EL (cell line): ENCODE data around the gene COL9A3.
A peak's percentile ranks its signal among the peaks of the same experiment; 100 is the strongest.

Experiments
- DNase-seq: peaks from one replicate; pipeline ENCODE4 v3.0.0-alpha.2; 2016

Gene COL9A3

DNA sequence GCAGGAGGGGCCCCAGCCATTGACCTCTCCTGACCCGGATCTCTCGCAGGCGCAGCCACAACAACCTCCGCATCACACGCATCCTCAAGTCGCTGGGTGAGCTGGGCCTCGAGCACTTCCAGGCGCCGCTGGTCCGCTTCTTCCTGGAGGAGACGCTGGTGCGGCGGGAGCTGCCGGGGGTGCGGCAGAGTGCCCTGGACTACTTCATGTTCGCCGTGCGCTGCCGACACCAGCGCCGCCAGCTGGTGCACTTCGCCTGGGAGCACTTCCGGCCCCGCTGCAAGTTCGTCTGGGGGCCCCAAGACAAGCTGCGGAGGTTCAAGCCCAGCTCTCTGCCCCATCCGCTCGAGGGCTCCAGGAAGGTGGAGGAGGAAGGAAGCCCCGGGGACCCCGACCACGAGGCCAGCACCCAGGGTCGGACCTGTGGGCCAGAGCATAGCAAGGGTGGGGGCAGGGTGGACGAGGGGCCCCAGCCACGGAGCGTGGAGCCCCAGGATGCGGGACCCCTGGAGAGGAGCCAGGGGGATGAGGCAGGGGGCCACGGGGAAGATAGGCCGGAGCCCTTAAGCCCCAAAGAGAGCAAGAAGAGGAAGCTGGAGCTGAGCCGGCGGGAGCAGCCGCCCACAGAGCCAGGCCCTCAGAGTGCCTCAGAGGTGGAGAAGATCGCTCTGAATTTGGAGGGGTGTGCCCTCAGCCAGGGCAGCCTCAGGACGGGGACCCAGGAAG lies 4.5 kb upstream of the COL9A3 start:
- no peak for DNase-seq

DNA sequence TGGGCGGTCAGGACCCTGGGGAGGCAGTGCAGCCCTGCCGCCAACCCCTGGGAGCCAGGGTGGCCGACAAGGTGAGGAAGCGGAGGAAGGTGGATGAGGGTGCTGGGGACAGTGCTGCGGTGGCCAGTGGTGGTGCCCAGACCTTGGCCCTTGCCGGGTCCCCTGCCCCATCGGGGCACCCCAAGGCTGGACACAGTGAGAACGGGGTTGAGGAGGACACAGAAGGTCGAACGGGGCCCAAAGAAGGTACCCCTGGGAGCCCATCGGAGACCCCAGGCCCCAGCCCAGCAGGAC lies 4.0 kb upstream of the COL9A3 start:
- DNase-seq = no peak

DNA sequence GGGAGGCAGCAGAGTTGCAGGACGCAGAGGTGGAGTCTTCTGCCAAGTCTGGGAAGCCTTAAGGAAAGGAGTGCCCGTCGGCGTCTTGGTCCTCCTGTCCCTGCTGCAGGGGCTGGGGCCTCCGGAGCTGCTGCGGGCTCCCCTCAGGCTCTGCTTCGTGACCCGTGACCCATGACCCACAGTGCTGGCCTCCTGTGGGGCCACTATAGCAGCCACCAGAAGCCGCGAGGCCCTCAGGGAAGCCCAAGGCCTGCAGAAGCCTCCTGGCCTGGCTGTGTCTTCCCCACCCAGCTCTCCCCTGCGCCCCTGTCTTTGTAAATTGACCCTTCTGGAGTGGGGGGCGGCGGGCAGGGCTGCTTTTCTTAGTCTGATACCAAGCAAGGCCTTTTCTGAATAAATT lies 3.3 kb upstream of the COL9A3 start:
- DNase-seq = no peak

DNA sequence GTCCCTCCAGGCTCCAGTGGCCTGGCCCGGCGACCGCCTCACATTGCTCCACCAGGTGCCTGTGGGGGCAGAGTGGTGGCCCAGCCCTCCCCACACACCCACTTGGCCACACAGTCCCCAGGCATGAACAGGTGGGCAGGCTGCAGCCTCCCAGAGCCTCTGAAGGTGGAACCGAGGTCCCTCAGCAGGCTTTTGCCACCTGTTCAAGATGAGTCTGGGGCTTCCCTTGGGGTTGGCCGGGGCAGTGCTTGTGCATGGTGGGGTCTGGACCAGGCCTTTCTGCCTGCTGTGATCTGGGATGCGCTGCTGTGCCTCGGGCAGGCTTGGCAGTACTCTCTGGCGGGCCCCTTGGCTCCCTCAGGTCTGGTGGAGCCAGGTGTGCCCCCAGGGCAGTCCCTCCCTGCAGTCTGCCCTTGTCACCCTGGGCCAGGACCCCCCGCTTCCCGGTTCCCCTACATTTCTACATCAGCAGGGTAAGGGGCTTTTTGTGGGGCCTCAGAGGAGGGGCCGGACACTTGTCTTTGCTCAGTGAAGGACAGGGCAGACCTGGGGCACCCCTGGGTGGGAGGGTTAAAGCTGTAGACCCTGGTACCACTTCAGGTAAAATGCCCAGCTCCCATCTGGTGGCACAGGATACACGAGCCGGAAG lies 2.7 kb upstream of the COL9A3 start:
- DNase-seq = no peak

DNA sequence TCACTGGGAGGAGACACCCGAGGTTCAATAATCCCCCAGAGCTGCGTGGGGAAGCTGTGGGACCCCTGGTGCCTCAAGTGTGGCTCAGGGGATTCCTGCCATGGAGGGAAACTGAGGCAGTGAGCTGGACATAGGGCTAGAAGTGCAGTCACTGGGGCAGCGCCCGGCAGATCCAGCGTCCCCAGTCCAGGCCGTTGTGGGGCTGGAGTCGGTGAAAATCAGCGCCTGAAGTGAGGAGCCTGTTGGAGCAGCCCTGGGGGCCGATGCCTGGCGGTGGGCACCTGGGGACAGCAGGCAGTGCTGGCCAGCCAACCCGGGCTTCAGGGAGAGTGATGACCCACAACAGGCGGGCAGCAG lies 2.2 kb upstream of the COL9A3 start:
- no peak for DNase-seq

DNA sequence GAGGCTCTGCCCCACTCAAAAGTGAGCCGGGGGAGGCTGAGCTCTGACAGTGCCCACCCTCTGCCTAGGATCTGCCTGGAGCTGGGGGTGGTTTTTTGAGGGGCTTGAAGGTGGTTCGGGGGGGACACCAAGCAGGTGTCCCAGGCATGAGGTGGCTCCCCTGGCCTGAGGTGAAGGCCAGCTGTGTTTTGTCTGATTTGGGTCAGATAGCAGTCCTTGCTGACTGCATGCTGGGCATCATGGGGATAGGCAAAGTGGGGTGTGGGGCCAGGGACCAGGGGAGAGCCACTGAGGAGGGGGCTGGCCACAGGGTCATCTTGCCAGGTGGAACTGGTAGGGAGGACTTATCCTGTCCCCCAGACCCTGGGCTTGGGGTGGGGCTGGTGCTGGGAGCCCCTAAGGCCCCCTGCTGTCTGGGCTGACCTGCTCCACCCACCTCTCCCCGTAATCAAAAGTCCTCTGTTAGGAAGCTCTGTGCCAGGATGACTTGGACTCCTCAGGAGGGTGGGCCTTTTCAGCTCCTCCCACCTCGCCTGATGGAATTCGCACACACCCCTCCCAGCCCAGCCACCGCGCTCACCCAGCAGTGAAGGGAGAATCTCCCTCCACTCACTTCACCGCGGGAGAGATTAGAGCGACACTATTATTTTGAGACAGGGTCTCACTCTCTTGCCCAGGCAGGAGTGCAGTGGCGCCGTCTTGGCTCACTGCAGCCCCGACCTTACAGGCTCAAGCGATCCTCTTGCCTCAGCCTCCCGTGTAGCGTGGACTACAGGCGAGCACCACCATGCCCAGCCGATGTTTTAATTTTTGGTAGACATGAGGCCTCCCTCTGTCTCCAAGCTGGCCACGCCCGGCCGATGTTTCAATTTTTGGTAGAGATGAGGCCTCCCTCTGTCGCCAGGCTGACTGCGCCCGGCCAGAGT lies 1.5 kb upstream of the COL9A3 start:
- peak; percentile 58 for DNase-seq

DNA sequence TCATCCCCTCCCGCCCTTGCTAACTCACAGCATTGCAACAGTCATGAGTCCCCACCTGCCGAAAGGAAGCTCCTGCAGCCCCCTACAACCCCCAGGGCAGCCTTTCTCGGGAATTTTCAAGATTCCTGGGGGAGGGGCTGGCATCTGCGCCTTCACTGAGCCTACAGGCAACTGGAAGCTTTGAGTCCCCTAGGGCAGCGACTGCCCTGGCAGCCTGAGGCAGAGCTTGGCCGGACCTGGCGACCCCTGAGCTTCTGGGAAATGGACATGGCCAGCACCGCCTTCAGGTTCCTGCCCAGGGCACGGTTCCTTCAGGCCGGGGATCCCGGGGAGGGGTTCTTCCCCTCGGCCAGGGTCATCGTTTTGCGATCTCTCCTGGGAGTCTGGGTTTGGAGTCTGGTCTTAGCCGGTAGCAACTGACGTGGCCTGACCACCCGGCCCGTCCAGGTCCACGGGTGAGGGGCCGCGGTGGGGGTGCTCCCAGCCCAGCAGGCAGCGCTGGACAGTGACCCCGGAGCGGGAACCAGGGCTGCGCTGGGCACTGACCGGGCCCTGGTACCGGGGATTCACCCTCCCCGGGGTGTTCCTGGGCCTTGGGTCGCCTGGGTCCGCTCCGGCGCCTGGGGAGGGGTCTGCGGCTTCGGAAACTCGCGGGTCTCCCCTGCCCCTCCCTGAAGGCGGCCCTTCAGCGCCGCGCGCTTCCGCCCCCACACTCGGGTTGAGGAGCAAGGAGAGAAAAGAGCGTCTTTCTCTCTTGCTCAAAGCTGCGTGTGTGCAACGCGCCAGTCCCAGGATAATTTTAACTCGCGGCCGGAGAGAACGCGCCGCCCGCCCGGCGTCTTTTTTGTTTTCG lies 593 bp upstream of the COL9A3 start:
- peak; percentile 34 for DNase-seq

DNA sequence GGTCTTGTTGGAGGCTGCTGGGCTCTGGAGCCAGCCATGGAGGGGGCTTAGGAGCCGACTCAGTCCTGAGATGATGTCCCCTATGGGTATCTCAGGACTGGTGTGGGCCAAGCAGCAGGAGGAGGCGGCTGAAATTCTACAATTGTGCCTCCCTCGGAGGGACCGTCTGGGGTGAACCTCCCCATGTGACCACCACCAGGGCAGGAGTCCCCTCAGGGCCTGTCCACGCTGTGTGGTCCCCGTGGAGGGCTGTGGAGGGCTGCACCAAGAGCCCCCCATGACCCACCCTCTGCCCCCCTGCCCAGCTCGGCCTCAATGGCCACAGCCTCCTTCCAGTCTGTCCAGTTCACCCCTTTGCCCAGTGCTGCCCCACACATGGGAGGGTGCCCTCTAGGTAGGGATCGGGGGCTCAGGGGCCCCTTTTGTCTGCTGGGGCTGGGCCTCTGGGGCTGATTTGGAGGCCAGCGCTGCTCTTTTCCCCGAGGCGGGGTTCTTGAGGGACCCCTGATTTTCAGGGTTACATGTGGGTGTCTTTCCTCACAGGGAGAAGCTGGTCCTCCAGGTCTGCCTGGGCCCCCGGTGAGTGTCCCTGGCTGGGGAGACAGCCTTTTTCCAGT lies 1.2 kb downstream of the COL9A3 start:
- DNase-seq = no peak

DNA sequence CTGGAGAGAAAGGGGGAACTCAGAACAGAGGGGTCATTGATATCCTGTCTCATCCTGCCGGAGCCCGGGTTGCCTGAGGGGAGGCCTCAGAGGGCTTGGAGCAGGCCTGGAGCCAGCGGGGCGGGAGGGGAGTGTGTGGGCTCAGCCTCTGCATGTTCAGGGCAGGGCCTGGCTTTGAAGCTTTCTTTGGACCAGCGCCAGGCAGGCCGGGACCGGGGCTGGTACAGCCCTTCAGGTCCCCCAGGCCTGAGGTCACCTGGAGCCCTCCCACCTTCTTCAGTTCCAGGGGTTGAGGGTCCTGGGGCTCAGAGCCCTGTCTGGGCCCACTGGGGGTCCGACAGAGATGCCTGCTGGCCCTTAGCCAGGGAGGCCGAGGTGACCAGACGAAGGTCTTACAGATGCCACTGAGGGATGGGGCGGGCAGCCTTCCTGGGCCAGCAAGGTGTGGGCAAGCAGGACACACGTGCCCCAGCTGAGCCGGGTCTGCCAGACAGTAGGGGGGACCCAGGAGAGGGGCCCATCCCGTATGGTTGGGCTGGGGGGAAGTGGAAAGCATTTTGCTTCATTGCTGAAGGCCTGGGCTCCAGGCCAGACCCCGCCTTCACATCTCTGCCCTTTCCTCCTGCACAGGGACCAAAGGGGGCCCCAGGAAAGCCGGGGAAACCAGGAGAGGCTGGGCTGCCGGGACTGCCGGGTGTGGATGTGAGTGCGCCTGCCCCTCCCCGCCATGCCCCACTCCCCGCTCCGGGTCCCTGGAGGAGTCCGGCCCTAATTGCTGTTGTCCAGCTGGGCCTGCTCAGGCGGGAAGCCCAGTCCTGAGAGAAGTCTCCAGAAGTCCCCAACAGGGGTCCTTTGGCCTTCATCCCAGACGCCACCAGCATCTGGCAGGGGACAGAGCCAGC lies 2.0 kb downstream of the COL9A3 start:
- peak; percentile 61 for DNase-seq

DNA sequence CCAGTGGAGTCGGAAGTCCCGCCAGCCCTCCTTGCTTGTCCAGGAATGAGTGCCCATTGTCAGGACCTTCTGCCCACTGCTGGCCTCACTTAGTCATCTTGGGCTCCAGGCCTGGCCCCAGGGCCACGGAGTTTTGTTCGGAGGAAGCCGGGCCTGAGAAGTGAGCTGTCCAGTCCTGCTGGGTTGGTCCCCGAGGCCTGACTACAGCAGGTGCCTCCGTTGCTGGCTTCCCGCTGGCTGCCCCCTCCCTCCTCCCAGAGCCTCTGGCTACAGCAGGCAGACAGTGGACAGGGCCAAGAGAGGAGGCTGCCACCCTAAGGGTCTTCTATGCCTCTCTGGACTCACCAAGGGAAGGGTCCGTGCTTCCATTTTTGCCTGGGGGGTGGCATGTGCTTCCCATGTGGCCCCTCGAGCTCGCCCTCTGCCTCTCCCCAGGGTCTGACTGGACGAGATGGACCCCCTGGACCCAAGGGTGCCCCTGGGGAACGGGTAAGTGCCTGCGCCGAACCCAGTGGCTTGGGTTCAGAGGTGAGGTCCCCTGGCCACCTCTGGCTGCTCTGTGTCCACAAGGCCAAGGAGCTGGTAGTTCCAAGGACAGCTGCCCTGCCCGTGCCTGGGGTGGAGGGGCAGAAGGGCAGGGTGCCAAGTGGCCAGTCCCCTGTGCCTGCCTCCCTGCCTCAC lies 2.8 kb downstream of the COL9A3 start:
- DNase-seq = peak; percentile 76

DNA sequence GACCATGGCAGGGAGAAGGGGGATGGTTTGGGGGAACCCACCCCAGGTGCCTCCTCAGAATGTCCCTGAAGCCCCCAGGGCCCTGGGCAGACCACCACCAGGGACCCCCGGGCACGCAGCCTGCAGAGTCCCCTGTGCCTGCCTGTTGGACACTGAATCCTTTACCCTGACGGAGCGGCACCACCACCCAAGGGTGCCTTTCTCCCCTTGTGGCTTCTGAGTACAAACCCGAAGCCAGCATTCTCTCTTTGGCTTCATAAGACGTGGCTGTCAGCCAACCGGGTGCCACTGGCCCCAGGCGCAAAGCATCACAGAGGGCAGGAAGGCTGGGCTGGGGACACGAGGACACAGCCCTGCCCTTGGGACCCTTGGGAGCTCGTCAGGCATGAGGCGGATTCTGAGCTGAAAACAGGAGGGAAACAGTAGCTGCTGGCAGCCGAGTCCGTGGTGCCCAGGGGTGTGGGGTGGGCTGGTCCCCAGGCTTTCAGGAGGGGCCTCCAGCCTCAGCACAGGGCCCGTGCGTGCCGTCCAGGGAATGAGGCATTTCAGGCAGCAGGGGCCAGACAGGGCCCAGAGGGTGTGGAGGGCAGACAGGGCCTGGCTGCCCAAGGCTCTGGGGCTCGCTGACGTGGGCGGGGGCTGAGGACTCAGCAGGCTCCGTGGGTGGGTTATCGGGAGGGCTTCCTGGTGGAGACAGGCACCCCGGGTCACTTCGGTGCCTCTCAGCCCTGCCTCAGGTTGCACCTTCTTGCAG lies 3.5 kb downstream of the COL9A3 start:
- no peak for DNase-seq

DNA sequence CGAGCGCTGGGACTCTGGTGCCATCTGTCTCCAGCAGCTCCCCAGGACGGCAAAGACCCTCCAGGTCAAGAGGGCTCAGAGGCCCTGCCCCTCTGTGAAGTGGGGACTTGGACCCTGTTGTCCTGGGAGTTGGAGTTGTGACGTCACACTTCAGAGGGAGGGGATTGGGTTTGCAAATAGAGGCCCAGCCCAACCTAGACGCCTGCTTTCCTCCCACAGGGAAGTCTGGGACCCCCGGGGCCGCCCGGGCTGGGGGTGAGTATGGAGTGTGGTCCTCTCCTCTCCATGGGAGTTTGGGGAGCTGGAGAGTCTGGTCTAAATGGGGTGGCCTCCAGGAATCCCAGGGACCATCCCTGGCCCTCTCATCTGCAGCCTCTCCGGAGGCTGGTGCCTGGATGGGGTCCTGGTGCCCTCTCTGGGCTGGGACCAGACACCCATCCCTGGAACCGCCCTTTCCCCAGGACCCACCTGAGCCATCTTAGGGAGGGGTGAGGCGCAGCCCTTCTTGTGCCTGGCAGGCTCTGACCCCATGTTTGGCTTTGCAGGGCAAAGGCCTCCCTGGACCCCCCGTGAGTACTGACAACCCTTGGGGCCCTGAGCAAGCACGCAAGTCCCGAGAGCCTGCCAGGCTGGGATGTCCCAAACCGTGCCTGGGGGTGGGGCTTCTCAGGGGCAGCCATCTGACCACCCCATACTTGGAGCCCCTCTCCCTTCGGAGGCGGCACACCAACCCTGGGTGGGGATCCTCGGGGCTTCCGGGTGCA lies 4.3 kb downstream of the COL9A3 start:
- DNase-seq = no peak

DNA sequence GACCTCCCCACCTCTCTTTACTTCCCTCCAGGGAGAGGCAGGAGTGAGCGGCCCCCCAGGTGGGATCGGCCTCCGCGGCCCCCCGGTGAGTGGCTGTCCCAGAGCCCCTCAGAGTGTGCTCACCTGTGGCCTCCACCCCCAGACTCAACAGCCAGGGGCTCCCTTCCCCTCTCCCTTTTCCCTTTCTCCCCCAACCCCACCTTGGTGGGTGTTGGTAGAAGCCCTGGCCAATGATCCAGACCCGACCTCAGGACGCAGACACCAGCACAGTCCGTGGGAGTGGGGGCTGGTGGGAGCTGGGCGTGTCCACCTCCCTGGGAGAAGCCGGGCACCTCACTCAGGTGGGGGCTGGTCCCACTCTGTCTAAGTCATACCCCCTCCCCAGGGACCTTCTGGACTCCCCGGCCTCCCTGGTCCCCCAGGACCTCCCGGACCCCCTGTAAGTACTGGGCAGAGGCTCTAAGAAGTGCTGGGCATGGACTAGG lies 4.9 kb downstream of the COL9A3 start:
- DNase-seq = no peak

DNA sequence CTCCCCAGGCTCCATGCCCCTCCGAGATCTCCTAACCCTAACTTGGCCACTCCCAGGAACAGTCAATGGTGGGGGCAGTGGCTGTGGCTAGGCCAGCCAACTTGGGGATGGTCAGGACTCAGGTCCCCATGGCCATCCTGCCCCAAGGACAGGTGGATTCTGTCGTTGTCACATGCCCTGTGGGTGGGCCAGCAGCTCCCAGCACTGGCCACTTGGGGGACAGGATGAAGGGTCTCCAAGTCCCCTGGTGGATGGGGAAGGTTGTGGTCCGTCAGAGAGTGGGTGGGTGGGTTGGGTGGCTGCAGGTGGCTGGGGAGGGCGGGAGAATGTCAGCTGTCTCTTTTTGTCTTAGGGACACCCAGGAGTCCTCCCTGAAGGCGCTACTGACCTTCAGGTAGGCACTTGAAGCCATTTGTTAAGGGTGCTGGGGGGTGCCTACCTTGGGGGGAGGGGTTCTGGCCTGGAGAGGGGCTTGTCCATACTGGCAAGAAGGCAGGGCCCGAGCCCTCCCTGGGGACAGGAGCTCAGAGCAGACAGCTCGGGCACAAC lies 5.5 kb downstream of the COL9A3 start:
- DNase-seq = no peak

DNA sequence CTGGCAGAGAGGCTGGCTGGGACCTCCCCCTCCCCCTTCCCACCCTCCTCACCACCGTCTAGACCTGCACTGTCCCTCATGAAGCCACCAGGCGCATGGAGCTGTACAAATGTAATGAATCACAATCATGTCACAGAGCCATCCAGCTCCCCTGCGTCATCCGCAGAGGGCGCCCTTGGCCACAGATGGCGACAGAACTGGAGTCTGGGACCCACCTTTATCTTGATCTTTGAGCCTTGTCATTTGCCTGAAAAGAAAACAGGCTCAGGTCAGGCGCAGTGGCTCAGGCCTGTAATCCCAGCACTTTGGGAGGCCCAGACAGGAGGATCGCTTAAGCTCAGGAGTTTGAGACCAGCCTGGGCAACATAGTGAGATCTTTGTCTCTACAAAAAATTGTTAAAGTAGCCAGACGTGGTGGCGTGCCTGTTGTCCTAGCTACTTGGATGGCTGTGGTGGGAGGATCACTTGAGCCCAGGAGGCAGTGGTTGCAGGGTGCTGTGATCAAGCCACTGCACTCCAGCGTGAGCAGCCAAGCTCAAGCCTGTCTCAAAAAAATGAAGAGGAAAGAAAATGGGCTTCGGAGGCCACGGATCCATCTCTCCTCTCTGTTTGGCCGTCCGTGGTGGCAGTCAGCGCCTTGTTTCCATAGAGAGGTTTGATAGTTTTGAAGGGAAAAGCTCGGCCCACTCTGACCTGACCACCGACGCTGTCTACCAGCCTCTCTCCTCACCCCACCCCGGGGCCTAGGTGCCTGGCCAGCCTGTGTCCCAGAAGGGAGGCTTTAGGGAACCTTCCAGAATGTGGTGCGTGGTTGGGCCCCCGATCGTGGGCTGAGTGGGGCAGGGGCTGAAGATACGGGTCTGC lies 6.2 kb downstream of the COL9A3 start:
- peak; percentile 25 for DNase-seq

DNA sequence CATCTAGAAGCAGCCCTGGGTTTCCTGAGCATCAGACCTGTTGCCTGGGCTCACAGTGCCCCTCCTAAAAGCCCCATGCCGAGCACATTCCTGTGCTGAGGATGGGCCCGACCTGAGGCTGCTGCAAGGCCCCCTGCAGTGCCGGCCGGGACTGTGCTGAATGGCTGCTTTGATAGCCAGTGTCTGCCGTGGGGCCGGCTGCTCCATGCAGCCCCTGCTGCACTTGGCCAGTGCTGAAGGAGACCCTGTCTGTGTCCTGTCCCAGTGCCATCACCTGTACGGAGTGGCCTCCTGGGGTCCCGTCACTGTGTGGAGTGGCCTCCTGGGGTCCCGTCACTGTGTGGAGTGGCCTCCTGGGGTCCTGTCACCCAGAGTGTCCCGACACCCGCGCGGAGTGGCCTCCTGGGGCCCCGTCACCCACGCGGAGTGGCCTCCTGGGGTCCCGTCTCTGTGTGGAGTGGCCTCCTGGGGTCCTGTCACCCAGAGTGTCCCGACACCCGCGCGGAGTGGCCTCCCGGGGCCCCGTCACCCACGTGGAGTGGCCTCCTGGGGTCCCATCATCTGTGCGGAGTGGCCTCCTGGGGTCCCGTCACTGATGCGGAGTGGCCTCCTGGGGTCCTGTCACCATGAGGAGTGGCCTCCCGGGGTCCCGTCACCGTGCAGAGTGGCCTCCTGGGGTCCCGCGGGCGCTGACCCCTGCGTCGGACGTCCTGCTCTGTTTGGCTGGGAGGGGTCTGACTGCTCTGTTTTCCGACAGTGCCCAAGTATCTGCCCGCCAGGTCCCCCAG lies 7.0 kb downstream of the COL9A3 start:
- no peak for DNase-seq
